A549 (cell line): ENCODE results near the gene EHF. TPM values are rescaled to one million over a fixed set of nuclear protein-coding genes. Genes with fewer than 3 reads are reported as not detected.

ENCODE experiments used
- ATAC-seq, 2 experiments: fragments of 200-7000 bp in 1 of 2; fragments of >200 bp in 1 of 2; cut with Nextera tagmentation in 1 of 2; cut with Tn5 transposase in 1 of 2; 3 replicates each; pipeline versions ENCODE4 v1.8.0 to v1.9.1; 2018 to 2020; ENCODE audit warnings: mild to moderate bottlenecking in 1 of 2, moderate library complexity in 1 of 2
- CTCF ChIA-PET: fragments of 300-600 bp; sonication (Branson Sonifier 250); formaldehyde crosslinking; extraction: SDS; loops from one replicate; lab custom pipeline; 2021; ENCODE audit warnings: antibody characterized with exemption, inconsistent platforms; lab: Yijun Ruan, JAX
- POLR2A ChIA-PET: fragments of 350-600 bp; formaldehyde crosslinking; extraction: SDS; loops from one replicate; lab custom pipeline; 2021; ENCODE audit warnings: antibody characterized with exemption, inconsistent platforms; lab: Yijun Ruan, JAX
- DNase-seq, 2 experiments: peaks; one replicate each; pipeline versions ENCODE4 v3.0.0 to v3.0.0-alpha.2; 2011 to 2016; ENCODE audit warnings: low read depth in 1 of 2, low spot score in 1 of 2
- FAIRE-seq: peaks from 2 replicates; lab custom pipeline; 2011; peaks lifted over from hg19 to GRCh38; lab: Jason Lieb, UNC
- H3K27ac ChIP-seq, 2 experiments: fragments of >200 bp; sonication (Bioruptor Twin); formaldehyde crosslinking; 3 replicates each; pipeline ENCODE4 v1.5.1; 2016 to 2017
- H3K4me1 ChIP-seq: fragments of >200 bp; sonication (Bioruptor Twin); formaldehyde crosslinking; 3 replicates; pipeline ENCODE4 v1.6.1; 2016
- H3K4me2 ChIP-seq: fragments of >200 bp; sonication (Bioruptor Twin); formaldehyde crosslinking; 3 replicates; pipeline ENCODE4 v1.6.1; 2016
- H3K4me3 ChIP-seq: fragments of >200 bp; sonication (Bioruptor Twin); formaldehyde crosslinking; 3 replicates; pipeline ENCODE4 v1.5.1; 2016
- H3K9me3 ChIP-seq: fragments of >200 bp; sonication (Bioruptor Twin); formaldehyde crosslinking; 3 replicates; pipeline ENCODE4 v1.6.1; 2016
- BHLHE40 ChIP-seq: IDR thresholded peaks from 2 replicates; pipeline ENCODE4 v1.6.1; 2012; ENCODE audit warnings: low read depth, low read length, inconsistent platforms
- CBX8 ChIP-seq: fragments of 200-600 bp; sonication (generic); IDR thresholded peaks from 2 replicates; pipeline ENCODE4 v1.6.1; 2016
- CEBPB ChIP-seq, 2 experiments: fragments of >200 bp in 1 of 2; sonication (Bioruptor Twin) in 1 of 2; formaldehyde crosslinking in 1 of 2; IDR thresholded peaks; 2 replicates each; pipeline ENCODE4 v1.6.1; 2012 to 2016
- CHD2 ChIP-seq: fragments of 150-350 bp; IDR thresholded peaks from 2 replicates; pipeline ENCODE4 v1.6.1; 2014; ENCODE audit warnings: low read length; ENCODE audit not compliant: partially characterized antibody
- EHF ChIP-seq: fragments of 250-450 bp; sonication (Bioruptor Pico); IDR thresholded peaks from 2 replicates; pipeline ENCODE4 v1.5.0; 2020; ENCODE audit warnings: mild to moderate bottlenecking
- EP300 ChIP-seq, 2 experiments: fragments of >200 bp; sonication (Bioruptor Twin); formaldehyde crosslinking; IDR thresholded peaks; 2 replicates in 1 of 2; 3 replicates in 1 of 2; pipeline ENCODE4 v1.6.1; 2016 to 2017
- FOSL2 ChIP-seq, 2 experiments: fragments of 450-650 bp in 1 of 2; fragments of >200 bp in 1 of 2; sonication (Bioruptor Twin) in 1 of 2; formaldehyde crosslinking; IDR thresholded peaks; 2 replicates each; pipeline versions ENCODE4 v1.5.0 to v1.6.1; 2016 to 2020; ENCODE audit warnings: mild to moderate bottlenecking in 1 of 2, moderate library complexity in 1 of 2
- HDAC2 ChIP-seq: fragments of 200-600 bp; sonication (generic); IDR thresholded peaks from 2 replicates; pipeline ENCODE4 v1.6.1; 2016
- HOXB13 ChIP-seq: fragments of 250-450 bp; sonication (Bioruptor Pico); IDR thresholded peaks from 2 replicates; pipeline ENCODE4 v1.5.0; 2020; ENCODE audit warnings: low read depth, mild to moderate bottlenecking, moderate library complexity
- JUN ChIP-seq, 2 experiments: fragments of >200 bp; sonication (Bioruptor Twin); formaldehyde crosslinking; IDR thresholded peaks; 2 replicates in 1 of 2; 3 replicates in 1 of 2; pipeline ENCODE4 v1.6.1; 2016 to 2017
- KDM5A ChIP-seq: fragments of 200-600 bp; sonication (generic); IDR thresholded peaks from 2 replicates; pipeline ENCODE4 v1.6.1; 2016; ENCODE audit warnings: antibody characterized with exemption, mild to moderate bottlenecking
- MAZ ChIP-seq: fragments of 150-350 bp; IDR thresholded peaks from 2 replicates; pipeline ENCODE4 v1.6.1; 2014; ENCODE audit warnings: antibody characterized with exemption, low read depth, low read length, borderline replicate concordance
- RAD21 ChIP-seq, 2 experiments: fragments of >200 bp in 1 of 2; sonication (Bioruptor Twin) in 1 of 2; formaldehyde crosslinking in 1 of 2; IDR thresholded peaks in 1 of 2; conservative IDR thresholded peaks in 1 of 2; 2 replicates in 1 of 2; 3 replicates in 1 of 2; pipeline ENCODE4 v1.6.1; 2012 to 2018; ENCODE audit warnings: inconsistent platforms in 1 of 2
- RARB ChIP-seq: fragments of 250-450 bp; sonication (Bioruptor Pico); IDR thresholded peaks from 2 replicates; pipeline ENCODE4 v1.8.0; 2021; ENCODE audit warnings: mild to moderate bottlenecking, moderate library complexity
- RFX5 ChIP-seq: fragments of 450-650 bp; IDR thresholded peaks from 2 replicates; pipeline ENCODE4 v1.7.1; 2014; ENCODE audit warnings: antibody characterized with exemption, mild to moderate bottlenecking, moderate library complexity
- SMC3 ChIP-seq: fragments of >200 bp; sonication (Bioruptor Twin); formaldehyde crosslinking; IDR thresholded peaks from 3 replicates; pipeline ENCODE4 v1.6.1; 2018; ENCODE audit warnings: inconsistent platforms
- SREBF2 ChIP-seq: fragments of 450-650 bp; IDR thresholded peaks from 2 replicates; pipeline ENCODE4 v1.6.1; 2014; ENCODE audit warnings: mild to moderate bottlenecking, moderate library complexity
- ZFP36 ChIP-seq: fragments of 450-650 bp; IDR thresholded peaks from 2 replicates; pipeline ENCODE4 v1.6.1; 2014; ENCODE audit warnings: borderline replicate concordance; ENCODE audit not compliant: partially characterized antibody
- ZNF302 ChIP-seq: fragments of 250-450 bp; sonication (Bioruptor Pico); IDR thresholded peaks from 2 replicates; pipeline ENCODE4 v1.9.0; 2021; ENCODE audit warnings: inconsistent platforms, mild to moderate bottlenecking, moderate library complexity
- ZSCAN20 ChIP-seq: fragments of 250-450 bp; sonication (Bioruptor Pico); IDR thresholded peaks from 2 replicates; pipeline ENCODE4 v1.8.0; 2022; ENCODE audit warnings: mild to moderate bottlenecking, moderate library complexity
- WGBS: methylation state at CpG from one replicate; pipeline ENCODE4 v1.1.6; 2017; ENCODE audit errors: missing lambda C conversion rate; 5-methylcytosine and 5-hydroxymethylcytosine counted together
- polyA plus RNA-seq, 4 experiments: library from polyadenylated mRNA; depleted of rRNA in 3 of 4; stranded (reverse); fragments of >200 nt; fragmentation: RNase III in 1 of 4; extraction: RNeasy Plus Mini Kit Qiagen cat#74134 plus additional on column Dnase treatment in 1 of 4; gene quantifications; 2 replicates in 3 of 4; 3 replicates in 1 of 4; pipeline ENCODE4 v1.2.3, GENCODE V29; 2011 to 2017
- TF ChIP-seq, protein P1 (sequence below): IDR thresholded peaks from 2 replicates; pipeline ENCODE4 v1.6.1; 2012
- TF ChIP-seq, protein P2 (sequence below): fragments of >200 bp; sonication (Bioruptor Twin); formaldehyde crosslinking; IDR thresholded peaks from 2 replicates; pipeline ENCODE4 v1.6.1; 2016
- TF ChIP-seq, protein P3 (sequence below): fragments of 200-600 bp; sonication (generic); IDR thresholded peaks from 2 replicates; pipeline ENCODE4 v1.6.1; 2016; ENCODE audit warnings: antibody characterized with exemption, mild to moderate bottlenecking, moderate library complexity

The EHF gene
- polyA plus RNA-seq, 2 of the 4 experiments (the other 2 are of a cell fraction) = 5.4 to 7.8 TPM

DNA sequence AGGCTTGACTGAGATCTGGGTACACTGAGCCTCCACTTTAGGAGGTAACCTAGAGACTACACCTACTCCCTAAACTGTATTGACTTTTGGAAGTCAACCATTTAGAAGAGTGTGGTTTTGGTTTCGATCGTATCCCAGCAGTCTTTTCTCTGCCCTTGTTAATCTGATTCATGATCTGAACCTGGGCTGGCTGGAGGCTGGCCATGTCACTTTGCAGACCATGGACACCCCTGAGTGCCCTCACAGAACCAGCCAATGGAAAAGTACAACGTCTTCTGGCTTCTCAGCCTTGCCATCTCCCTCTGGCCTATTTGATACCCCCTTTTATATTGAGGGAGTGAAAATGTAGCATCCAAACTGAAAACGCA, 10.8 kb downstream of the EHF start:
- WGBS = 88% methylated on average over 4 of the region's 4 CpGs
- Histone ChIP-seq H3K4me1 (peaks cover 61% of the 10 kb centered on the region), H3K27ac (peak overlapping the region; percentile 77 to 94), H3K9me3 (no peaks in the 10 kb centered on the region), H3K4me3 (no peak overlapping the region), H3K4me2 (no peak overlapping the region; the same call in 2 of the 3 replicates)
- ChIA-PET CTCF (interaction anchor here (3.2 to 3.5 kb wide), 2 partner anchors 31 to 45 kb away, joined by 10 to 11 read pairs; no protein-coding TSS in a partner anchor), POLR2A (no interaction called here)
- no peak for TF ChIP-seq RARB (CRISPR knock-in tag)
- no peak for TF ChIP-seq HOXB13
- TF ChIP-seq KDM5A = no peak
- TF ChIP-seq SREBF2 = no peak
- TF ChIP-seq, protein P1, sequence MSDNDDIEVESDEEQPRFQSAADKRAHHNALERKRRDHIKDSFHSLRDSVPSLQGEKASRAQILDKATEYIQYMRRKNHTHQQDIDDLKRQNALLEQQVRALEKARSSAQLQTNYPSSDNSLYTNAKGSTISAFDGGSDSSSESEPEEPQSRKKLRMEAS = no peak
- TF ChIP-seq BHLHE40 = no peak
- no peak for TF ChIP-seq MAZ
- TF ChIP-seq, protein P2, sequence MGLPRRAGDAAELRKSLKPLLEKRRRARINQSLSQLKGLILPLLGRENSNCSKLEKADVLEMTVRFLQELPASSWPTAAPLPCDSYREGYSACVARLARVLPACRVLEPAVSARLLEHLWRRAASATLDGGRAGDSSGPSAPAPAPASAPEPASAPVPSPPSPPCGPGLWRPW = no peak
- TF ChIP-seq ZNF302 = no peak
- TF ChIP-seq HDAC2 = no peak
- TF ChIP-seq CHD2 = no peak
- FAIRE-seq = no peak
- ATAC-seq = no peak
- no peak for DNase-seq

DNA sequence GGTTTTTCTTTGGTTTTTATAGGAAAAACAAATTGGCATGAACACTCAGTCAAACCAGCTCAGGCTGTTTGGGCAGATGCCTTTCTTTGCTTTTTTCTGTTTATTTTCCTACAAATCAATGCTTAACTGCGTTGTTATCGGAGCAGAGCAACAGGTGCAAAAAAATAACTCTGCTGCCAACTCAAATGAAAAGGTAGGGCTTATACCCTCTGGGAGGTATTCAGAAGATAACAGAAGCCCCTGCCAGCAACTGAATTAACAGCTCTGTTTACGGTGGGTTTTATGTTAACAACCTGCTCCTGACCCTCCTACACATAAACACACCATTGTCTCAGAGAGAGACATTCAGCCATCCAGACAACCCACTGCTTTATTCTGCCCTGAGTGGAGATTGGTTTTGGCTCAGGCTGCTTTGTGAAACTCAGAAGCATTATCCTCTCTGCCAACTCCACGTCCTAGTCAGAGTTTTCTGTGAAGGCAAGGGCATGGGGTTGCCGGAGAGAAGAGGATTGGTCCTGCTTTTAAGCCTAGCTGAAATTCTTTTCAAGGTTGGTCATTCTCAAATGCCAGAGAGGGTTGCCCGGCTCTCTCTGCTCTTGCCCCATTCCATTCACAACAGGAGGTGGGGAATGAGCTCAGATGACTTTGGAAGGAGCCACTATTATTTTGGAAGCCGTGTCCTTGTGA, 11.4 kb downstream of the EHF start:
- ATAC-seq = peak; percentile 43 to 59
- Histone ChIP-seq H3K4me3 (no peak overlapping the region), H3K4me1 (peaks cover 63% of the 10 kb centered on the region), H3K4me2 (peak overlapping the region; percentile 21), H3K27ac (peak overlapping the region; percentile 77 to 94), H3K9me3 (no peaks in the 10 kb centered on the region)
- ChIA-PET POLR2A (interaction anchor here (0.6 to 2.4 kb wide), 2 partner anchors 10 to 22 kb away, joined by 3 to 12 read pairs; no protein-coding TSS in a partner anchor), CTCF (interaction anchor here (0.7 to 3.5 kb wide), 3 partner anchors 11 to 32 kb away, joined by 3 to 10 read pairs (median 5); partner anchors contain the start of gene EHF)
- FAIRE-seq = no peak
- TF ChIP-seq FOSL2 (IDR thresholded peaks at IDR 0.05) (no peak), FOSL2 (CRISPR knock-in tag; IDR thresholded peaks at IDR 0.05) (no peak), RAD21 (conservative IDR thresholded peaks at IDR 0.05 in 1 of 2, IDR thresholded peaks at IDR 0.05 in 1 of 2) (no peak), CEBPB (IDR thresholded peaks at IDR 0.05) (no peak), ZSCAN20 (no peak), JUN (IDR thresholded peaks at IDR 0.05) (no peak), SMC3 (no peak), MAZ (no peak), CBX8 (no peak), EHF (no peak), EP300 (IDR thresholded peaks at IDR 0.05) (no peak), ZFP36 (no peak), RFX5 (no peak)
- TF ChIP-seq, protein P2 = no peak
- TF ChIP-seq, protein P3, sequence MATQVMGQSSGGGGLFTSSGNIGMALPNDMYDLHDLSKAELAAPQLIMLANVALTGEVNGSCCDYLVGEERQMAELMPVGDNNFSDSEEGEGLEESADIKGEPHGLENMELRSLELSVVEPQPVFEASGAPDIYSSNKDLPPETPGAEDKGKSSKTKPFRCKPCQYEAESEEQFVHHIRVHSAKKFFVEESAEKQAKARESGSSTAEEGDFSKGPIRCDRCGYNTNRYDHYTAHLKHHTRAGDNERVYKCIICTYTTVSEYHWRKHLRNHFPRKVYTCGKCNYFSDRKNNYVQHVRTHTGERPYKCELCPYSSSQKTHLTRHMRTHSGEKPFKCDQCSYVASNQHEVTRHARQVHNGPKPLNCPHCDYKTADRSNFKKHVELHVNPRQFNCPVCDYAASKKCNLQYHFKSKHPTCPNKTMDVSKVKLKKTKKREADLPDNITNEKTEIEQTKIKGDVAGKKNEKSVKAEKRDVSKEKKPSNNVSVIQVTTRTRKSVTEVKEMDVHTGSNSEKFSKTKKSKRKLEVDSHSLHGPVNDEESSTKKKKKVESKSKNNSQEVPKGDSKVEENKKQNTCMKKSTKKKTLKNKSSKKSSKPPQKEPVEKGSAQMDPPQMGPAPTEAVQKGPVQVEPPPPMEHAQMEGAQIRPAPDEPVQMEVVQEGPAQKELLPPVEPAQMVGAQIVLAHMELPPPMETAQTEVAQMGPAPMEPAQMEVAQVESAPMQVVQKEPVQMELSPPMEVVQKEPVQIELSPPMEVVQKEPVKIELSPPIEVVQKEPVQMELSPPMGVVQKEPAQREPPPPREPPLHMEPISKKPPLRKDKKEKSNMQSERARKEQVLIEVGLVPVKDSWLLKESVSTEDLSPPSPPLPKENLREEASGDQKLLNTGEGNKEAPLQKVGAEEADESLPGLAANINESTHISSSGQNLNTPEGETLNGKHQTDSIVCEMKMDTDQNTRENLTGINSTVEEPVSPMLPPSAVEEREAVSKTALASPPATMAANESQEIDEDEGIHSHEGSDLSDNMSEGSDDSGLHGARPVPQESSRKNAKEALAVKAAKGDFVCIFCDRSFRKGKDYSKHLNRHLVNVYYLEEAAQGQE = no peak
- DNase-seq = peak in 1 of 2 experiments; percentile 41
- WGBS = 40% methylated on average over 7 of the region's 7 CpGs
